IPS-18c (cell line): ENCODE measurements around the gene HDC.

Source experiments
- H3K4me3 ChIP-seq: 2 replicates; pipeline ENCODE4 v1.7.0; 2013; ENCODE audit warnings: low read depth, mild to moderate bottlenecking, low read length, moderate library complexity; ENCODE audit not compliant: insufficient read depth
- H3K9me3 ChIP-seq: one replicate; pipeline ENCODE4 v1.6.1; 2013; ENCODE audit warnings: mild to moderate bottlenecking, low read length, moderate library complexity; ENCODE audit not compliant: control insufficient read depth, insufficient read depth

Gene HDC, protein sequence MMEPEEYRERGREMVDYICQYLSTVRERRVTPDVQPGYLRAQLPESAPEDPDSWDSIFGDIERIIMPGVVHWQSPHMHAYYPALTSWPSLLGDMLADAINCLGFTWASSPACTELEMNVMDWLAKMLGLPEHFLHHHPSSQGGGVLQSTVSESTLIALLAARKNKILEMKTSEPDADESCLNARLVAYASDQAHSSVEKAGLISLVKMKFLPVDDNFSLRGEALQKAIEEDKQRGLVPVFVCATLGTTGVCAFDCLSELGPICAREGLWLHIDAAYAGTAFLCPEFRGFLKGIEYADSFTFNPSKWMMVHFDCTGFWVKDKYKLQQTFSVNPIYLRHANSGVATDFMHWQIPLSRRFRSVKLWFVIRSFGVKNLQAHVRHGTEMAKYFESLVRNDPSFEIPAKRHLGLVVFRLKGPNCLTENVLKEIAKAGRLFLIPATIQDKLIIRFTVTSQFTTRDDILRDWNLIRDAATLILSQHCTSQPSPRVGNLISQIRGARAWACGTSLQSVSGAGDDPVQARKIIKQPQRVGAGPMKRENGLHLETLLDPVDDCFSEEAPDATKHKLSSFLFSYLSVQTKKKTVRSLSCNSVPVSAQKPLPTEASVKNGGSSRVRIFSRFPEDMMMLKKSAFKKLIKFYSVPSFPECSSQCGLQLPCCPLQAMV

DNA sequence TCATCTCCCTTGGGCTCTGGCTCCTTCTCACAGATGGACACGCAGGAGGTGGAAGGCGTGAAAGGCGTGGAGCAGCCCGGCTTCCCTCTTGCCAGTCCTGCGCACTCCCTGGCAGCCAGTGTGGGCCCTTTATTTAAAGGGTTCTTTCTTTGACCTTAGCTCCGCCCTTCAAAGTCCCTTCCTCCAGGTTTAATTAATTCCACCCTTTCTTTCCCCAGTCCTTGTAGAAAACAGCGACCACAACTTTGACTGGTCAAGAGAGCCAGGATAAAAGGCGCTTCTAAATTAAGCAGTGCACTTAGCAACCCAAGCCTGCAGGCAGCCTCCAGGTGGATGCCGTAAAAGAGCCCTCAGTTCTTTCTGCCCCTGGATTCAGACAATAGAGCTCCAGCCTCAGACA lies at the start of gene HDC:
TSS of gene HDC (minus strand) at position 107 of the 400 bp plus-strand sequence. CDS start at position 4, 103 bp downstream.
- Histone ChIP-seq H3K4me3 (no peak within 1 kb of the TSS), H3K9me3 (peaks cover under 1% of the 10 kb centered on the region)

DNA sequence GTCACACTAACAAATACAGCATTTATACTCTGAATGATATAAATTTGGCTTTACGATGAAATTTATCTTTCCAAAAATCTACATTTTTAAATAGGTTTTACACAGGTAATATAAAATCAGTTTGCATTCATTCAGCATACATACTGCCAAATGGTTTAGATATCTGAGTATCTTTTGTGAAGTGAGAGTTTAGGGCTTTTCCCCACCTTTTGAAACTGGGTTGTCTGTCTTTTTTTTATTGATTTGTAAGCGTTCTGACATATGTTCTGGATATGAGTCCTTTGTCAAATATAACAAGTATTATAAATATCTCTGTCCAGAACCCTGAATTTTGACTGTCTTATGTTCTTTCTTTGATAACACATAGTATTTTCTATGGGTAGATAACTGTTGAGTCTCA lies 47.1 kb upstream of the HDC start:
- Histone ChIP-seq H3K9me3 (no peaks in the 10 kb centered on the region), H3K4me3 (no peak overlapping the region)

DNA sequence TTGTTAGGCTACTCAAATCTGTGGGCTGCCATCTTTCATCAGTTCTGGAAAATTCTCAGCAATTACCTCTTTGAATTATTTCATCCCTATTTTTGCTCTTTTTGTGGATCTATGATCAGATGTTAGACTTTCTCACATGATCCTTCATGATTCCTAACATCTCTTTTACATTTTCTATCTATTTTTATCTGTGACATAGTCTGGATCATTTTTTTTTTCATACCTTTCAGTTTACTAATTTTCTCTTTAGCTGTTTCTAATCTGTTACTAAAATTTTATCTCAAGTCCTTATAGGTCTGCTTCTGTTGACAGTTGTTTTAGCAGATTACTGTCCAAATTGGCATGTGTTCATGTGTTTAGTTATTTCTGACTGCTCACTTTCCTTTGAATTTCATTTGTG lies 42.3 kb upstream of the HDC start:
- H3K4me3 ChIP-seq, result no peak overlapping the region; the same call in 1 of the 2 replicates
- H3K9me3 ChIP-seq, result no peaks in the 10 kb centered on the region

- no peaks in the 10 kb centered on the region for H3K9me3 ChIP-seq
- H3K4me3 ChIP-seq, result no peak overlapping the region
These were observed 39.3 kb upstream of the HDC start for GRCh38 chr15:50304836-50305235.

DNA sequence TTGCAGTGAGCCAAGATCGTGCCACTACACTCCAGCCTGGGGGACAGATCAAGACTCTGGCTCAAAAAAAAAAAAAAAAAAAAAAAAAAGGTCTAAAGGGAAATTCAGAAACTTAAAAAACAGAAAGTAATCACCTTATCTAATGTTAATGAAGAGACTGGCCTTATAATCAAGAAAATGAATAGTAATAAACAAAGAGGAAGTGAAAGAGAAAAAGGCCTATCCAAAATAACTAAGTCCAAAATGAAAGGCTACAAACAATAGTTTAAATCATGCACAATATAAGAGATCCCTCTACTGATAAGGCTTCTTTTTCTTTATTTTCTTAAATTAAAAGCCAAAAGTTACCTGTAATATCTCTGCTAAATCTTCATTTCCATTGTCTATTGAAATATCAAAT lies 37.1 kb upstream of the HDC start:
- Histone ChIP-seq H3K9me3 (no peaks in the 10 kb centered on the region), H3K4me3 (no peak overlapping the region)

DNA sequence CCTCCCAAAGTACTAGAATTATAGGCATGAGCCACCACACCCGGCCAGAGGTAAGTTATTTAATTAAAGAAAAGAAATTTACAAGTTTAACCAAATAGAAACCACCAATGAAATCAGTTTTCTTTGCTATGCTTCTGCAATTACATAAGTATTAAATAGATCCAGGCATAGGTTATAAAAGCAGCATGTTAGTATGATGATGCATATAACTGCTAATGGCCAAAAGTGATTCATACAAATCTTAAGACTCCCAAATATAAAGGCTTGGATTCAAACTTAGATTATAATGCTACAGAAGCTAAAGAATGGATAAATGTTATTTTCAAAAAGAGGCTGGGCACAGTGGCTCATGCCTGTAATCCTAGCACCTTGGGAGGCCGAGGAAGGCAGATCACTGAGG lies 32.8 kb upstream of the HDC start:
- H3K9me3 ChIP-seq, result no peaks in the 10 kb centered on the region
- no peak overlapping the region for H3K4me3 ChIP-seq

DNA sequence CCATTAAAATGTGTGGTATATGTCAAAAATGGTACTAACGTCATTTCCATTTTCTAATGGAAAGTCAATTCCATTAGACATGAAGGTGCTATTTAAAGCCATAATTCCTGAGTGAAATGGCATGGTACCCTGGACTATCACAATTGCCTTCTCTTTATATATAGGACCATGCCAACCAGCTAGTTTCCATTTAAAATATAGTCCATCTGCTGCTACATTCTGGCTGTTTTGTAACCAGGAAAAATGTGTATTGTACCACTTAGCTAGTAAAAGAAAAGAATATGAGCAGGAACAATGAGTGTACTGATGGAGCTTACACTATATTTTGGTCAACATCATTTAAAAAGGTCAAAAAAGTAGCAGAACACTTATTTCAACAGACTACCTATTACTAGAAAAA lies 30.4 kb upstream of the HDC start:
- Histone ChIP-seq H3K9me3 (no peaks in the 10 kb centered on the region), H3K4me3 (no peak overlapping the region)

- H3K4me3 ChIP-seq, result no peak overlapping the region
These were observed 24.2 kb upstream of the HDC start for GRCh38 chr15:50289749-50290148.

DNA sequence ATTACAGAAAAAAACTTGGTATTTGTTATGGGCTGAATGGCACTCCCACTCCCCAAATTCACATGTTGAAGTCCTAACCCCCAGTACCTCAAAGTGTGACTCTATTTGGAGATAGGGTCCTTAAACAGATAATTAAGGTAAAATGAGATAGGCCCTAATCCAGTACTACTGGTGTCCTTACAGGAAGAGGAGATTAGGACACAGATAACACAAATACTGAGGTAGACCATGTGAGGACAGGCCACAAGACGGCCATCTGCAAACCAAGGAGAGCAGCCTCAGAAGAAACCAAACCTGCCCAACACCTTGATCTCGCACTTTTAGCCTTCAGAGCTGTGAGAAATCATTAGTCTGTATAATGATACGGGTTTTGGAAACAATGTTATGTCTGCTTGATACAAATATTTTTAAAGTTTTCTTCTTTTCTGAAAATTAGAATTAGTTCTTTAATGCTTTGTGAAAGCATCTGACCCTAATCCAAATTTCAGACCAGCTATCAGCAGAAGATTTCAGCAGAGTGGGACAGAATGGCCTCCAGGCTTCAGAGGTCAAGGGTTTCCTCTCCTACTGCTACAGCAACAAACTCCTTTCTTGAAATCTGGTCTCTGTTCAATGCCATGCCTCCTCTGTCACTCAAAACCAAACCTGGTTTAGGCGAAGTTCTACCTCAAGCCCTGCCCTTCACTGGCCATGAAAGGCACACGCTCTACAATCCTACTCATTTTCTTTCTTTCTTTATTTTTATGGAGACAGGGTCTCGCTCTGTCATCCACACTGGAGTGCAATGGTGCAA lies 22.0 kb upstream of the HDC start:
- no peak overlapping the region for H3K4me3 ChIP-seq
- H3K9me3 ChIP-seq, result no peaks in the 10 kb centered on the region

More at GRCh38 chr15:50289749-50290148, 24.2 kb upstream of the HDC start:
- no peaks in the 10 kb centered on the region for H3K9me3 ChIP-seq

DNA sequence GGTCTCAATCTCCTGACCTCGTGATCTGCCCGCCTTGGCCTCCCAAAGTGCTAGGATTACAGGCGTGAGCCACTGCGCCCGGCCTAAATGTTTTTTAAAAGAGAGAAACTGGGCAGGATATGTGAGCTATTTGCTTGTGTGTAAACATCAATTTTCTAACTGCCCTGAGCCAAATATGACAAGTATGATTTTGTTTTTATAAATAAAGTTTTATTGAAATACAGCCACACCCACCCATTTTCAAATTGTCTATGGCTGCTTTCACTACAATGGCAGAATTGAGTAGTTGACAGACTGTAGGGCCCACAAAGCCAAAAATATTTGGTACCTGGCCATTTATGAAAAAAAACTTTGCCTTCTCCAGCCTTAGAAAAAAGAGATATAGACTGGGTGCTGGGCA lies 15.9 kb upstream of the HDC start:
- Histone ChIP-seq H3K9me3 (no peaks in the 10 kb centered on the region), H3K4me3 (no peak overlapping the region)

- H3K9me3 ChIP-seq, result no peaks in the 10 kb centered on the region
- no peak overlapping the region for H3K4me3 ChIP-seq
These were observed 14.7 kb upstream of the HDC start for GRCh38 chr15:50280271-50280670.

DNA sequence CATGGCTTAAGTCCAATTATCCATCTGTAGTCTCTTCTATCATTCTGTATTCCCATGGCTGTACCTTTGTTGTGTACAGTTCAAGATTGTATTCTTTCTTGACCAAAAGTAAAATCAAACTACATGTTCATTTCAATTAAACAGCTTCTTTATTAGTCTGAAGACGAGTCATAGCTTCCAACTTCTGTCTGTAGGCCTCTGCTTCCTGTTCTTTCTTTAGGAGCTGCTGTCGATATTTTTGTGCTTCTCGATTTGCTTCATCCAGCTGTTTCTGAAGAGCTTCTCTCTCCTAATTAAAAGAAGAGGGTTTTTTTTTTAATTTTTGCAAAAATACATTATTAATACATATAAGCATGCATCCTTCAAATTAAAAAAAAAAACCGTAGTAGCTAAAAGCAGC lies 13.0 kb upstream of the HDC start:
- H3K4me3 ChIP-seq, result no peak overlapping the region
- H3K9me3 ChIP-seq, result no peaks in the 10 kb centered on the region

GRCh38 chr15:50277370-50277769 lies 11.8 kb upstream of the HDC start:
- Histone ChIP-seq H3K4me3 (no peak overlapping the region), H3K9me3 (no peaks in the 10 kb centered on the region)

GRCh38 chr15:50275908-50276307 lies 10.4 kb upstream of the HDC start:
- H3K9me3 ChIP-seq, result no peaks in the 10 kb centered on the region
- H3K4me3 ChIP-seq, result no peak overlapping the region

GRCh38 chr15:50275091-50275490 lies 9.6 kb upstream of the HDC start:
- Histone ChIP-seq H3K4me3 (no peak overlapping the region), H3K9me3 (peaks cover 2% of the 10 kb centered on the region)

- H3K4me3 ChIP-seq, result no peak overlapping the region
These were observed 2.1 kb upstream of the HDC start for GRCh38 chr15:50267577-50267976.

DNA sequence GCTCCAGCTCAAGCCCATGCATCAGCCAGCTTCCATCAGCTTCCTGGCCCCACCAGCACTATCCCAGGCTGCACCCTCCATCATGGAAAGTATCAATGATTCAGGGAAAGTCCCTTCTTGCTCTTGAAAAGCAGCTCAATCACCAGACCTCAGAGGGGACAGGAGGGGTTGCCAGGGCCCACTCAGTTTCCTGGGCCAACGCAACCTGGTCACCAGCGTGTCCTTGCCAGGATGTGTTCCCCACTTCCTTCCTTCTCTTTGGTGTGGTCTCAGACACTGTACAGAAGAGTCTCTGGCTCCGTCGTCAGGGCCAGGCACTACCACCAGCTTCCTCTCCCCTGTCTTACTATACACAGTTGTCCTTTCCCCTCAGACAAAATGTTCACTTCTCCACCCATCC lies 3.0 kb downstream of the HDC start:
- Histone ChIP-seq H3K9me3 (no peaks in the 10 kb centered on the region), H3K4me3 (no peak overlapping the region)

More at GRCh38 chr15:50267577-50267976, 2.1 kb upstream of the HDC start:
- H3K9me3 ChIP-seq, result peaks cover 2% of the 10 kb centered on the region

DNA sequence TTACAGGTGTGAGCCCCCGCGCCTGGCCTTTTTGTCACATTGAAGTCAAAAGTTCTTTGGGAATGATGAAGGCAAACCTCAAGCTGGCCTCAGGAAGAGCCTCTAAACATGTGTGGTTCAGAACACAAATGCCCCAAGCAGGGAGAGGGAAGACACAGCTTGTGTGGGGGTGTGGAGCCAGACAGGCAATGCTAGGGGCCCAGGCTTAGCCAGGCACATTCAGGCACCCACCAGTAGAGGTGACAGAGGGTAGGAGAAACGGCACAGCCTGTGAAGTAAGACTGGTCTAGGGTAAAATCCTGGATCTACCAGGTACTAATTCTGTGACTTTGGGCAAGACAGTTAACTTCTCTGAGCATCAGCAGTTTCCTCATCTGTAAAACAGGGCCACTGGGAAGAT lies 3.5 kb downstream of the HDC start:
- Histone ChIP-seq H3K9me3 (no peaks in the 10 kb centered on the region), H3K4me3 (no peak overlapping the region)
